K562 (cell line): ENCODE measurements around the gene TAX1BP1. TPM values are rescaled to one million over a fixed set of nuclear protein-coding genes. Genes with fewer than 3 reads are reported as not detected.

ENCODE experiments used
- ATF1 ChIP-seq, 2 experiments: fragments of 450-650 bp in 1 of 2; IDR thresholded peaks; 2 replicates each; pipeline ENCODE4 v1.6.1; 2016; ENCODE audit warnings: missing compliant biosample characterization in 1 of 2, missing genetic modification characterization in 1 of 2
- CREM ChIP-seq: IDR thresholded peaks from 2 replicates; pipeline ENCODE4 v1.6.1; 2014; ENCODE audit warnings: antibody characterized with exemption, low read depth
- FOXJ2 ChIP-seq: fragments of 200-800 bp; sonication (Bioruptor generic); IDR thresholded peaks from 2 replicates; pipeline ENCODE4 v1.6.1; 2016; ENCODE audit warnings: missing genetic modification characterization, missing compliant biosample characterization
- HCFC1 ChIP-seq: IDR thresholded peaks from 2 replicates; pipeline ENCODE4 v1.6.1; 2012; ENCODE audit warnings: low read depth, low read length, improper control_type of control experiment
- HMGN3 ChIP-seq: IDR thresholded peaks from 2 replicates; pipeline ENCODE4 v1.6.1; 2011; ENCODE audit warnings: borderline replicate concordance, low read depth, mild to moderate bottlenecking, mixed read lengths, low read length; ENCODE audit not compliant: insufficient read length; ENCODE audit errors: extremely low read depth
- MLX ChIP-seq, 2 experiments: fragments of 450-650 bp in 1 of 2; sonication (generic) in 1 of 2; formaldehyde crosslinking; conservative IDR thresholded peaks; 2 replicates each; pipeline versions ENCODE4 v1.4.0 to v1.8.1; 2020 to 2022; ENCODE audit warnings: mild to moderate bottlenecking in 1 of 2, missing genetic modification reagents in 1 of 2
- NELFE ChIP-seq: IDR thresholded peaks from 2 replicates; pipeline ENCODE4 v1.6.1; 2011; ENCODE audit warnings: mild to moderate bottlenecking; ENCODE audit not compliant: insufficient read depth, insufficient read length
- NR1H2 ChIP-seq: sonication (generic); formaldehyde crosslinking; IDR thresholded peaks from 2 replicates; pipeline ENCODE4 v1.4.0; 2020; ENCODE audit warnings: mild to moderate bottlenecking, missing genetic modification reagents
- RBM22 ChIP-seq: fragments of 200-400 bp; formaldehyde crosslinking; IDR thresholded peaks from 2 replicates; pipeline ENCODE4 v1.6.1; 2018; ENCODE audit warnings: low read length, low read depth; ENCODE audit not compliant: poor library complexity, severe bottlenecking
- SMARCA4 ChIP-seq: fragments of 450-650 bp; IDR thresholded peaks from 2 replicates; pipeline ENCODE4 v1.6.1; 2016
- SREBF1 ChIP-seq: fragments of 150-350 bp; IDR thresholded peaks from 2 replicates; pipeline ENCODE4 v1.6.1; 2014; ENCODE audit warnings: antibody characterized with exemption, low read depth, low read length, borderline replicate concordance
- SRSF3 ChIP-seq: fragments of 200-400 bp; formaldehyde crosslinking; IDR thresholded peaks from 2 replicates; pipeline ENCODE4 v1.6.1; 2016; ENCODE audit warnings: mild to moderate bottlenecking, low read length, moderate library complexity; ENCODE audit not compliant: insufficient read depth
- TEAD1 ChIP-seq, 2 experiments: fragments of 450-650 bp in 1 of 2; sonication (generic) in 1 of 2; formaldehyde crosslinking; IDR thresholded peaks; 2 replicates each; pipeline versions ENCODE4 v1.4.0 to v1.8.0; 2020 to 2022; ENCODE audit warnings: mild to moderate bottlenecking in 2 of 2, missing genetic modification reagents in 1 of 2
- ZBTB17 ChIP-seq: fragments of 450-650 bp; formaldehyde crosslinking; IDR thresholded peaks from 2 replicates; pipeline ENCODE4 v1.4.0; 2020; ENCODE audit warnings: mild to moderate bottlenecking
- ZBTB26 ChIP-seq: fragments of 450-650 bp; formaldehyde crosslinking; IDR thresholded peaks from 2 replicates; pipeline ENCODE4 v1.4.0; 2022; ENCODE audit warnings: missing genetic modification characterization
- ZBTB49 ChIP-seq: sonication (generic); formaldehyde crosslinking; IDR thresholded peaks from 2 replicates; pipeline ENCODE4 v1.8.0; 2022; ENCODE audit warnings: missing genetic modification reagents, mild to moderate bottlenecking, borderline replicate concordance
- ZNF121 ChIP-seq: sonication (generic); formaldehyde crosslinking; conservative IDR thresholded peaks from 2 replicates; pipeline ENCODE4 v1.8.0; 2022; ENCODE audit warnings: missing genetic modification reagents
- ZNF277 ChIP-seq: fragments of 250-450 bp; sonication (Bioruptor Pico); IDR thresholded peaks from 2 replicates; pipeline ENCODE4 v1.8.0; 2022; ENCODE audit warnings: inconsistent platforms, mild to moderate bottlenecking, moderate library complexity, borderline replicate concordance
- polyA plus RNA-seq, 8 experiments: library from polyadenylated mRNA; depleted of rRNA in 4 of 8; stranded (reverse) in 5 of 8; unstranded in 3 of 8; fragments of >200 nt; fragmentation: Nextera tagmentation in 2 of 8; fragmentation: Illumina TruSeq in 1 of 8; extraction: Ambion mirVana in 2 of 8; extraction: Trizol in 1 of 8; gene quantifications; 2 replicates each; pipeline versions ENCODE4 v1.2.1 to v1.2.3, GENCODE V29; 2011 to 2014; ENCODE audit warnings: inconsistent platforms in 1 of 8, missing spikeins in 1 of 8
- total RNA-seq, 7 experiments: library from RNA; depleted of rRNA in 6 of 7; stranded (reverse); fragments of >200 nt in 6 of 7; fragmentation: Illumina TruSeq in 2 of 7; extraction: Trizol in 2 of 7; gene quantifications; 2 replicates each; pipeline versions ENCODE4 v1.2.1 to v1.2.3, GENCODE V29; 2011 to 2021; ENCODE audit warnings: low replicate concordance in 1 of 7
- TF ChIP-seq, protein P1 (sequence below): fragments of 250-450 bp; sonication (Bioruptor Pico); IDR thresholded peaks from 2 replicates; pipeline ENCODE4 v1.4.0; 2020; ENCODE audit warnings: mild to moderate bottlenecking, moderate library complexity, borderline replicate concordance

The TAX1BP1 gene
- total and polyA plus RNA-seq, 9 of the 15 experiments (the other 6 are each of a cell fraction or from before 2014, with no cell fraction given) = 49.0 to 119 (median 75.9) TPM

DNA sequence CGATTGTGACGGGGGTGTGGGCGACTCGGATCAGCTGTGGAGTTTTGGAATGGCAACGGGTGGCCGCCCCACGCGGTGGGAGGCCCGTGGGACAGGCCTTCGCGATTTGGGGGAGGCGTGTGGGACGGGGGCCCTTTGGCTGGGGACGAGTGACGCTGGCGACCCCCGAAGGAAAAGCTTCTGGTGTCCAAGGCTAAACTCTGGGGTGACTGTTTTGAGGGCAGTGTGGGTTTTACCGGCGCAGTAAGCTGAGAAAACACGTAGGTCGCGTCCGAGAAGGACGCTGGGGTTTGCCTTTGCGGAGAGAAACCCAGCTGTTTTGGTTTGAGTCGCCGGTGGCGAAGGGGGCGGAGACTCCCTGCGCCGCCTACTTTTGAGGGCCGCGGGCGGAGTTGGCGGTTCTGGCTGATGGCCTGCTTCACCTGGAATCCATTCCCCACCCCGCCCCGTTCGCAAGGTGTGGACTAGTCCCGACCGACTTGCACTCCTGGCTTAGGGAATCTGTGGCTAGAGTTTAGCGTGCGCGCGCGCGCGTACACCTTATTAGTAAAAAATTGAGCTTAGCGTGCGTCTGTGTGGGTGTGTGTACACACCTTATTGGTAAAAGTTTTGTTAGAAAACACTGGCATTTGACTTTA, 606 bp downstream of the TAX1BP1 start (continued):
- peak in 1 of 2 experiments; percentile 16; a peak in 1 of 4 replicates for TF ChIP-seq TEAD1 (CRISPR knock-in tag; IDR thresholded peaks at IDR 0.05)
- TF ChIP-seq, protein P1, sequence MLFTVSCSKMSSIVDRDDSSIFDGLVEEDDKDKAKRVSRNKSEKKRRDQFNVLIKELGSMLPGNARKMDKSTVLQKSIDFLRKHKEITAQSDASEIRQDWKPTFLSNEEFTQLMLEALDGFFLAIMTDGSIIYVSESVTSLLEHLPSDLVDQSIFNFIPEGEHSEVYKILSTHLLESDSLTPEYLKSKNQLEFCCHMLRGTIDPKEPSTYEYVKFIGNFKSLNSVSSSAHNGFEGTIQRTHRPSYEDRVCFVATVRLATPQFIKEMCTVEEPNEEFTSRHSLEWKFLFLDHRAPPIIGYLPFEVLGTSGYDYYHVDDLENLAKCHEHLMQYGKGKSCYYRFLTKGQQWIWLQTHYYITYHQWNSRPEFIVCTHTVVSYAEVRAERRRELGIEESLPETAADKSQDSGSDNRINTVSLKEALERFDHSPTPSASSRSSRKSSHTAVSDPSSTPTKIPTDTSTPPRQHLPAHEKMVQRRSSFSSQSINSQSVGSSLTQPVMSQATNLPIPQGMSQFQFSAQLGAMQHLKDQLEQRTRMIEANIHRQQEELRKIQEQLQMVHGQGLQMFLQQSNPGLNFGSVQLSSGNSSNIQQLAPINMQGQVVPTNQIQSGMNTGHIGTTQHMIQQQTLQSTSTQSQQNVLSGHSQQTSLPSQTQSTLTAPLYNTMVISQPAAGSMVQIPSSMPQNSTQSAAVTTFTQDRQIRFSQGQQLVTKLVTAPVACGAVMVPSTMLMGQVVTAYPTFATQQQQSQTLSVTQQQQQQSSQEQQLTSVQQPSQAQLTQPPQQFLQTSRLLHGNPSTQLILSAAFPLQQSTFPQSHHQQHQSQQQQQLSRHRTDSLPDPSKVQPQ (CRISPR knock-in tag) = no peak
- TF ChIP-seq ZBTB17 (CRISPR knock-in tag) = no peak
- no peak for TF ChIP-seq NR1H2 (CRISPR knock-in tag)
- TF ChIP-seq SMARCA4 = no peak
- TF ChIP-seq SREBF1 = no peak
- TF ChIP-seq FOXJ2 = no peak
- TF ChIP-seq ZBTB49 (CRISPR knock-in tag) = no peak; the same call in 1 of the 2 replicates
- peak; percentile 36; the same call in 1 of the 2 replicates for TF ChIP-seq HCFC1
- TF ChIP-seq SRSF3 = no peak
- 0 out of 4 replicates have a peak, but pooled peaks of 1 of the 2 experiments have one; percentile 63 for TF ChIP-seq MLX (CRISPR knock-in tag; conservative IDR thresholded peaks at IDR 0.05)
- peak; percentile 64 for TF ChIP-seq HMGN3
- TF ChIP-seq ATF1 (CRISPR knock-in tag; IDR thresholded peaks at IDR 0.05) = no peak
- peak; percentile 14; the same call in 1 of the 2 replicates for TF ChIP-seq ATF1 (tag; IDR thresholded peaks at IDR 0.05)
- TF ChIP-seq CREM = 0 out of 2 replicates have a peak, but pooled peaks have one; percentile 26
- TF ChIP-seq RBM22 = peak; percentile 74
- no peak for TF ChIP-seq NELFE
- TF ChIP-seq ZNF121 (CRISPR knock-in tag) = no peak
- TF ChIP-seq ZNF277 (CRISPR knock-in tag) = no peak
- TF ChIP-seq ZBTB26 (CRISPR knock-in tag) = no peak
